Measurements from ENCODE around the gene ARHGAP4.

DNA sequence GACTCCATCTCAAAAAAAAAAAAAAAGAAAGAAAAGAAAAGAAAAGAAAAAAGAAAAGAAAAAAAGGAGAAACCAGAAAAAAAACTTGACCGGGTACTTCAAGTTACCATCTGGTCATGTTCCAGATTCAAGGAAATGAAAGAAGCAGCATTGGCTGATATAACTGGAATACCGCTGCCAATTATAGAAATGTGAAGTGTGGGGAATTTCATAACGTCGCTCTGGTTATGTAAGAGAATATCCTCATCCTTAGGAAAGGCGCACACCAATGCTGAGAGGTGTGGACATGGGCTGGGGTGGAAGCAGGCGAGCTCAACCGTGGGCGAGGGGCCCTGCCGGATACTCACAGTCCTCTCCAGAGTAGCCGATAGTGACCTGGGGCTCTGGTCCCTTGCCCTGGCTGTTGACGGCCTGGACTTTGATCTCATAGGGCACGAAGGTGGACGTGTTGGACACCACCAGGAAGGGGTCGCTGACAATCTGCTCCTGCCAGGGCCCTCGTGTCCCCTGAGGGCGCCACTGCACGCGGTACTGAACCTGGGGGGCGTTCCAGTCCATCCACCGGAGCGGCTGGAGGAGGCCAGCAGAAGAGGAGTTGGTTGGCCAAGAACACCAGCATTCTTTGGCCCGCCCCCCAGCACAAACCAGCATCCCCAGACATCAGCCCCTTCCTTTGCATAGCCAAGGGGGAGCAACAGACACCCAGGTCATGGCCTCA, 59.6 kb downstream of the ARHGAP4 start:
- TF ChIP-seq POLR2A (IDR thresholded peaks at IDR 0.05), result no peak
- TF ChIP-seq, protein P1, sequence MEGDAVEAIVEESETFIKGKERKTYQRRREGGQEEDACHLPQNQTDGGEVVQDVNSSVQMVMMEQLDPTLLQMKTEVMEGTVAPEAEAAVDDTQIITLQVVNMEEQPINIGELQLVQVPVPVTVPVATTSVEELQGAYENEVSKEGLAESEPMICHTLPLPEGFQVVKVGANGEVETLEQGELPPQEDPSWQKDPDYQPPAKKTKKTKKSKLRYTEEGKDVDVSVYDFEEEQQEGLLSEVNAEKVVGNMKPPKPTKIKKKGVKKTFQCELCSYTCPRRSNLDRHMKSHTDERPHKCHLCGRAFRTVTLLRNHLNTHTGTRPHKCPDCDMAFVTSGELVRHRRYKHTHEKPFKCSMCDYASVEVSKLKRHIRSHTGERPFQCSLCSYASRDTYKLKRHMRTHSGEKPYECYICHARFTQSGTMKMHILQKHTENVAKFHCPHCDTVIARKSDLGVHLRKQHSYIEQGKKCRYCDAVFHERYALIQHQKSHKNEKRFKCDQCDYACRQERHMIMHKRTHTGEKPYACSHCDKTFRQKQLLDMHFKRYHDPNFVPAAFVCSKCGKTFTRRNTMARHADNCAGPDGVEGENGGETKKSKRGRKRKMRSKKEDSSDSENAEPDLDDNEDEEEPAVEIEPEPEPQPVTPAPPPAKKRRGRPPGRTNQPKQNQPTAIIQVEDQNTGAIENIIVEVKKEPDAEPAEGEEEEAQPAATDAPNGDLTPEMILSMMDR (IDR thresholded peaks at IDR 0.05), result no peak

Measured in upper lobe of left lung (tissue), 4 donors.